ENCODE data around the gene SLC24A4. TPM values are rescaled to one million over a fixed set of nuclear protein-coding genes. Genes with fewer than 3 reads are reported as not detected.

The SLC24A4 gene
- polyA plus RNA-seq, 1 donor from 2014 or later = 0.17 TPM

- no peak overlapping the region for H3K9ac ChIP-seq (ENCODE audit: low read length)
- H2AFZ ChIP-seq (ENCODE audit: low read depth, low read length) = no peak overlapping the region
- no peak for TF ChIP-seq EZH2 (IDR thresholded peaks at IDR 0.05; ENCODE audit: borderline replicate concordance, insufficient read depth, low read length, poor library complexity, severe bottlenecking)
- no peaks in the 10 kb centered on the region for H3K36me3 ChIP-seq (ENCODE audit: insufficient read depth, low read length)
- no peaks in the 10 kb centered on the region for H3K9me3 ChIP-seq (ENCODE audit: low read length)
- H3K27ac ChIP-seq (ENCODE audit: low read length) = no peak overlapping the region
- no peaks in the 10 kb centered on the region for H4K20me1 ChIP-seq (ENCODE audit: insufficient read depth)
- no peak overlapping the region for H3K4me2 ChIP-seq (ENCODE audit: low read length)
- no peaks in the 10 kb centered on the region for H3K79me2 ChIP-seq (replicated peaks; ENCODE audit: insufficient read depth, low read length)
- no peak overlapping the region for H3K4me3 ChIP-seq (ENCODE audit: low read length)
- no peaks in the 10 kb centered on the region for H3K9me2 ChIP-seq (ENCODE audit: insufficient read depth, low read length)
- H3F3A ChIP-seq (ENCODE audit: insufficient read depth, low read length, poor library complexity, severe bottlenecking) = no peaks in the 10 kb centered on the region
- peaks cover 36% of the 10 kb centered on the region for H3K27me3 ChIP-seq (ENCODE audit: insufficient read depth, low read depth, low read length)
Measured at GRCh38 chr14:92510972-92511371, 188.0 kb downstream of the SLC24A4 start.

- Histone ChIP-seq H3K4me3 (ENCODE audit: low read length) (no peak overlapping the region), H4K20me1 (ENCODE audit: insufficient read depth) (no peaks in the 10 kb centered on the region), H3K79me2 (replicated peaks; ENCODE audit: insufficient read depth, low read length) (no peaks in the 10 kb centered on the region), H3K9ac (ENCODE audit: low read length) (no peak overlapping the region), H3K4me2 (ENCODE audit: low read length) (no peak overlapping the region), H3K9me3 (ENCODE audit: low read length) (no peaks in the 10 kb centered on the region), H3K27me3 (ENCODE audit: insufficient read depth, low read depth, low read length) (peaks cover 36% of the 10 kb centered on the region), H2AFZ (ENCODE audit: low read depth, low read length) (no peak overlapping the region), H3K36me3 (ENCODE audit: insufficient read depth, low read length) (no peaks in the 10 kb centered on the region), H3K9me2 (ENCODE audit: insufficient read depth, low read length) (no peaks in the 10 kb centered on the region), H3F3A (ENCODE audit: insufficient read depth, low read length, poor library complexity, severe bottlenecking) (no peaks in the 10 kb centered on the region), H3K27ac (ENCODE audit: low read length) (no peak overlapping the region)
- TF ChIP-seq REST (IDR thresholded peaks at IDR 0.05; ENCODE audit: borderline replicate concordance) = no peak
- TF ChIP-seq TAF1 (IDR thresholded peaks at IDR 0.05; ENCODE audit: low read depth) = no peak
Measured at GRCh38 chr14:92511453-92512238, 188.7 kb downstream of the SLC24A4 start.

- Histone ChIP-seq H3K27ac (ENCODE audit: low read length) (no peak overlapping the region), H3K4me2 (ENCODE audit: low read length) (no peak overlapping the region), H3K4me3 (ENCODE audit: low read length) (no peak overlapping the region), H3K36me3 (ENCODE audit: insufficient read depth, low read length) (no peaks in the 10 kb centered on the region), H4K20me1 (ENCODE audit: insufficient read depth) (no peaks in the 10 kb centered on the region), H3K9me2 (ENCODE audit: insufficient read depth, low read length) (no peaks in the 10 kb centered on the region), H3K9ac (ENCODE audit: low read length) (no peak overlapping the region), H2AFZ (ENCODE audit: low read depth, low read length) (no peak overlapping the region), H3K79me2 (replicated peaks; ENCODE audit: insufficient read depth, low read length) (no peaks in the 10 kb centered on the region), H3K27me3 (ENCODE audit: insufficient read depth, low read depth, low read length) (peaks cover 36% of the 10 kb centered on the region), H3K9me3 (ENCODE audit: low read length) (no peaks in the 10 kb centered on the region), H3F3A (ENCODE audit: insufficient read depth, low read length, poor library complexity, severe bottlenecking) (no peaks in the 10 kb centered on the region)
- TF ChIP-seq EZH2 (IDR thresholded peaks at IDR 0.05; ENCODE audit: borderline replicate concordance, insufficient read depth, low read length, poor library complexity, severe bottlenecking) (no peak), MXI1 (conservative IDR thresholded peaks at IDR 0.05; ENCODE audit: poor library complexity, severe bottlenecking) (no peak), TAF1 (IDR thresholded peaks at IDR 0.05; ENCODE audit: low read depth) (no peak), POLR2AphosphoS5 (IDR thresholded peaks at IDR 0.05) (no peak), RAD21 (conservative IDR thresholded peaks at IDR 0.05) (no peak), CTCF (IDR thresholded peaks at IDR 0.05; ENCODE audit: poor library complexity, severe bottlenecking) (no peak), EP300 (conservative IDR thresholded peaks at IDR 0.05; ENCODE audit: poor library complexity, severe bottlenecking) (no peak), SMC3 (conservative IDR thresholded peaks at IDR 0.05; ENCODE audit: poor library complexity) (no peak), REST (IDR thresholded peaks at IDR 0.05; ENCODE audit: borderline replicate concordance) (no peak)
Measured at GRCh38 chr14:92512807-92513203, 189.8 kb downstream of the SLC24A4 start.

Data from neural cell (in vitro differentiated cells).